ENCODE measurements around the gene PHF21A. TPM values are rescaled to one million over a fixed set of nuclear protein-coding genes. Genes with fewer than 3 reads are reported as not detected.

The PHF21A gene
- total RNA-seq: 66.8 TPM

DNA sequence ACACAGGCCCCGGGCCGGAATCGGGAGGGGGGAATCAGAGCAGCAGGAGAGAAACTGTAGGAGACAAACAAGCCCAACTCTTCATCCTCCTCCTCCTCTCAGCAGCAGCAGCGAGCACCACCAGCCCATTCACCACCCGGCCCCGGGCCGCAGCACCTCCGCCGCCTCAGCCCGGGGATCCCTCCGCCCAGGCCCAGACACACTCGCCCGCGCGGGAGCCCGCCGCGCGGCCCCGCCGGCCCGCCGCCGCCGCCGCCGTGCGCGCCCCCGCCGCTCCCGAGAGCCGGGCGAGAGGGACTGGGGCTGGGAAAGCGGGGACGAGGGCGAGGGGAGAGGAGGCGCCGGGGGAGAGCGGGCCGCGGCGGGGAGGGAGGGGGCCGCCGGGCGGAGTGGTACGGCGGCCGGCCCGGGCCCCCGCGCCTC lies at the start of gene PHF21A:
Gene PHF21A (minus strand): TSS at position 154 of the 423 bp plus-strand sequence. CDS start 37,235 bp downstream, outside the sequence.
- Histone ChIP-seq H3K36me3 (no peaks in the 10 kb centered on the region), H3K27me3 (no peaks in the 10 kb centered on the region), H3K4me1 (peaks cover 27% of the 10 kb centered on the region), H3K4me3 (peak within 1 kb of the TSS; percentile 67 to 89), H3K9me3 (no peaks in the 10 kb centered on the region), H3K27ac (peak within 1 kb of the TSS; percentile 97)
- intact Hi-C loops (cut with DNase I): loop anchor here (5.0 kb wide), 1 partner anchor 204 kb away; the partner anchor contains the start of gene PEX16
- TF ChIP-seq POLR2A (IDR thresholded peaks at IDR 0.05) (no peak), POLR2AphosphoS5 (IDR thresholded peaks at IDR 0.05; ENCODE audit: insufficient read depth in 1 of 2, low read depth in 1 of 2) (peak in 1 of 2 donors; percentile 61)
- DNase-seq (ENCODE audit: extremely low spot score in 2 of 2): peak in 1 of 2 donors; percentile 95

DNA sequence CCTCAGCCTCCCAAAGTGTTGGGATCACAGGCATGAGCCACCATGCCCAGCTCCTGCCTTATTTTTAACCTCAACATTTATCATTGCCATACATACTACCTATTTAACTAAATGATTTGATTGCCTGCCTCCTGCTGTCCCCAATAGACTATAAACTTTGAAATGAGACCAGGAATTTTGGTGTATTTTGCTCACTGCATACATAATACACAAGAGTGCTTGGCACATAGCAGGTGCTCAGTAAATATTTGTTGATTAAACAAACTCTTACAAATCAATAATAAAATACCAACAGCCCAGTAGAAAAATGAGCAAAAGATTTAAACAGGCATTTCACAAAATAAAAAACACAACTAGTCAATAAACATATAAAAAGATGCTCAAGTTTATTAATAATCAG lies 49.5 kb upstream of the PHF21A start:
- DNase-seq (ENCODE audit: extremely low spot score in 2 of 2): no peak
- intact Hi-C loops (cut with DNase I): no loop called here

DNA sequence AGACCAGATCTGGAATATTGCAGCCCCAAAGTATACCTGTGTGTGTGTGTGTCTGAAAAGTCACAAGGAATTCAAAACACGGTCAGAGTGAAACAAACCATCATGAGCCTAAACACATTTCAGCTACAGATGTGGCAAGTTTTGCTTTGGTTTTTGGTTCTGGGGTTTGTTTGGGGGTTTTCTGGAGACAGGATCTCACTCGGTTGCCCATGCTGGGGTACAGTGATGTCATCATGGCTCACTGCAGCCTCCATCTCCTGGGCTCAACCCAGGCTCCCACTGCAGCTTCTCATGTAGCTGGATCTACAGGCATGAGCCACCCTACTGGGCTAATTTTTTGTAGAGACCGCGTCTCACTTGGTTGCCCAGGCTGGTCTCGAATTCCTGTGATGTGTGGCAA lies 41.4 kb upstream of the PHF21A start:
- H3K27ac ChIP-seq: no peak overlapping the region
- H3K4me3 ChIP-seq: no peak overlapping the region
- no peaks in the 10 kb centered on the region for H3K9me3 ChIP-seq
- intact Hi-C loops (cut with DNase I): no loop called here
- no peaks in the 10 kb centered on the region for H3K36me3 ChIP-seq
- no peak for DNase-seq (ENCODE audit: extremely low spot score in 2 of 2)
- H3K27me3 ChIP-seq: no peaks in the 10 kb centered on the region
- TF ChIP-seq POLR2AphosphoS5 (IDR thresholded peaks at IDR 0.05; ENCODE audit: insufficient read depth in 1 of 2, low read depth in 1 of 2): no peak
- TF ChIP-seq, protein P1, sequence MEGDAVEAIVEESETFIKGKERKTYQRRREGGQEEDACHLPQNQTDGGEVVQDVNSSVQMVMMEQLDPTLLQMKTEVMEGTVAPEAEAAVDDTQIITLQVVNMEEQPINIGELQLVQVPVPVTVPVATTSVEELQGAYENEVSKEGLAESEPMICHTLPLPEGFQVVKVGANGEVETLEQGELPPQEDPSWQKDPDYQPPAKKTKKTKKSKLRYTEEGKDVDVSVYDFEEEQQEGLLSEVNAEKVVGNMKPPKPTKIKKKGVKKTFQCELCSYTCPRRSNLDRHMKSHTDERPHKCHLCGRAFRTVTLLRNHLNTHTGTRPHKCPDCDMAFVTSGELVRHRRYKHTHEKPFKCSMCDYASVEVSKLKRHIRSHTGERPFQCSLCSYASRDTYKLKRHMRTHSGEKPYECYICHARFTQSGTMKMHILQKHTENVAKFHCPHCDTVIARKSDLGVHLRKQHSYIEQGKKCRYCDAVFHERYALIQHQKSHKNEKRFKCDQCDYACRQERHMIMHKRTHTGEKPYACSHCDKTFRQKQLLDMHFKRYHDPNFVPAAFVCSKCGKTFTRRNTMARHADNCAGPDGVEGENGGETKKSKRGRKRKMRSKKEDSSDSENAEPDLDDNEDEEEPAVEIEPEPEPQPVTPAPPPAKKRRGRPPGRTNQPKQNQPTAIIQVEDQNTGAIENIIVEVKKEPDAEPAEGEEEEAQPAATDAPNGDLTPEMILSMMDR (IDR thresholded peaks at IDR 0.05): no peak
- TF ChIP-seq POLR2A (IDR thresholded peaks at IDR 0.05): no peak
- no peaks in the 10 kb centered on the region for H3K4me1 ChIP-seq

More for the DNA sequence above, 49.5 kb upstream of the PHF21A start:
- H3K27me3 ChIP-seq: no peaks in the 10 kb centered on the region
- no peaks in the 10 kb centered on the region for H3K9me3 ChIP-seq
- H3K36me3 ChIP-seq: no peaks in the 10 kb centered on the region
- H3K4me3 ChIP-seq: no peak overlapping the region
- TF ChIP-seq POLR2A (IDR thresholded peaks at IDR 0.05) (no peak), POLR2AphosphoS5 (IDR thresholded peaks at IDR 0.05; ENCODE audit: insufficient read depth in 1 of 2, low read depth in 1 of 2) (no peak)
- TF ChIP-seq, protein P1 (IDR thresholded peaks at IDR 0.05): no peak
- no peak overlapping the region for H3K27ac ChIP-seq
- no peaks in the 10 kb centered on the region for H3K4me1 ChIP-seq

DNA sequence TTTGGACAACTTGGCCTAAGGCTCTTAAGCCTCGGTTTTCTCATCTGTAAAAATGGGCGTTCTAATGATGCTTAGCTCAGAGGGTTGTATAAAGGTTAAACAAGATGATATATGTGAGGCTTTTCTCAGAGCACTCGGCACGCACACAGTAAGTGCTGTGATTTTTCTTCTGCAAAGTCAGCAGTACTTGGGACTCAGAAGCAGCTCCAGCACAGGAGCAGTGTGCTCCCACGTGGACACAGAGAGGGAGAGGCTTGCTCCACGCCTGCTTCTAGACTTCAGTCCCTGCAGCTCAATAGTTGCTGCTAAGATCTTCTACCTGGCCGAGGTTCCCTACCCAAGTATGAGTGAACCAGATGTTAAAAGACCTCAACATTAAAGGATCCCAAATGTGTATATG lies 39.9 kb upstream of the PHF21A start:
- no peaks in the 10 kb centered on the region for H3K36me3 ChIP-seq
- no peak overlapping the region for H3K27ac ChIP-seq
- TF ChIP-seq, protein P1 (IDR thresholded peaks at IDR 0.05): no peak
- TF ChIP-seq POLR2AphosphoS5 (IDR thresholded peaks at IDR 0.05; ENCODE audit: insufficient read depth in 1 of 2, low read depth in 1 of 2) (no peak), POLR2A (IDR thresholded peaks at IDR 0.05) (no peak)
- no peaks in the 10 kb centered on the region for H3K9me3 ChIP-seq
- no peak overlapping the region for H3K4me3 ChIP-seq
- H3K27me3 ChIP-seq: no peaks in the 10 kb centered on the region
- H3K4me1 ChIP-seq: no peaks in the 10 kb centered on the region
- DNase-seq (ENCODE audit: extremely low spot score in 2 of 2): no peak
- intact Hi-C loops (cut with DNase I): no loop called here

DNA sequence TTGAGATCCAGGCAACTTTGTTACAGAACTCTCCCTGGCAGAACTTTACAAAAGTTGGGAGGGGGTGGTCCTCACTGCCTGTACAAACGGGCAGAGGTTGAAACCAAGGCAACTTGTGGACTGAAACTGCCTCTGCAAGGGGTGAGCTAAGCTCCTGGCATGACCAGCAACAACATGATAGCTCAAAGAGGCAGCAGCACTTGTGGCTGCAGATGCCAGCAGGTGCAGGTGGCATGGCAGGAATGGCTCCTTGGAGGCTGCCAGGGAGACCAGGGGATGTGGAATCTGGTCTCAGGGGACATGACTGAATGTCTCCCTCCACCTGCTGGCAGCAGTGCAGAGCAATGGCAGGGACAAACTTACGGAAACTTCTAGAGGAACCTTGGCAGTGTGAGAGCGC lies 38.8 kb upstream of the PHF21A start:
- Histone ChIP-seq H3K27ac (no peak overlapping the region), H3K36me3 (no peaks in the 10 kb centered on the region), H3K27me3 (no peaks in the 10 kb centered on the region), H3K4me1 (no peaks in the 10 kb centered on the region), H3K9me3 (no peaks in the 10 kb centered on the region), H3K4me3 (no peak overlapping the region)
- DNase-seq (ENCODE audit: extremely low spot score in 2 of 2): no peak
- intact Hi-C loops (cut with DNase I): no loop called here
- TF ChIP-seq, protein P1 (IDR thresholded peaks at IDR 0.05): no peak
- TF ChIP-seq POLR2AphosphoS5 (IDR thresholded peaks at IDR 0.05; ENCODE audit: insufficient read depth in 1 of 2, low read depth in 1 of 2): no peak
- no peak for TF ChIP-seq POLR2A (IDR thresholded peaks at IDR 0.05)
